Liver (tissue), 10 donors: Measurements from ENCODE around the gene TRMT2A. TPM values are rescaled to one million over a fixed set of nuclear protein-coding genes. Genes with fewer than 3 reads are reported as not detected.

ENCODE experiments used
- DNase-seq: peaks from one replicate; pipeline ENCODE4 v3.0.0-alpha.2; 2017; ENCODE audit warnings: low spot score
- H3K27ac ChIP-seq, 2 donors: one replicate each; pipeline ENCODE4 v1.7.0; 2013; ENCODE audit warnings: inconsistent platforms in 2 of 2, low read length in 2 of 2, control low read depth in 1 of 2, low read depth in 1 of 2, mild to moderate bottlenecking in 1 of 2
- H3K27me3 ChIP-seq, 4 donors: one replicate each; pipeline versions ENCODE4 v1.6.1 to v1.7.0; 2013; ENCODE audit warnings: low read length in 3 of 4, inconsistent platforms in 1 of 4, mild to moderate bottlenecking in 1 of 4, moderate library complexity in 1 of 4; ENCODE audit not compliant: control insufficient read depth in 4 of 4, insufficient read depth in 4 of 4
- H3K36me3 ChIP-seq, 4 donors: one replicate each; pipeline versions ENCODE4 v1.6.1 to v1.7.0; 2013; ENCODE audit warnings: low read length in 3 of 4, mild to moderate bottlenecking in 3 of 4, low read depth in 1 of 4, moderate library complexity in 1 of 4; ENCODE audit not compliant: control insufficient read depth in 4 of 4, insufficient read depth in 3 of 4
- H3K4me1 ChIP-seq, 4 donors: one replicate each; pipeline versions ENCODE4 v1.6.1 to v1.7.0; 2013; ENCODE audit warnings: low read length in 3 of 4, mild to moderate bottlenecking in 3 of 4, moderate library complexity in 1 of 4; ENCODE audit not compliant: control insufficient read depth in 4 of 4, insufficient read depth in 4 of 4
- H3K4me3 ChIP-seq, 3 donors: one replicate each; pipeline versions ENCODE4 v1.6.1 to v1.7.0; 2013; ENCODE audit warnings: low read length in 3 of 3, control low read depth in 1 of 3, low read depth in 1 of 3, mild to moderate bottlenecking in 1 of 3
- H3K9ac ChIP-seq, 2 donors: one replicate each; pipeline ENCODE4 v1.7.0; 2013; ENCODE audit warnings: low read length in 2 of 2, mild to moderate bottlenecking in 2 of 2, moderate library complexity in 2 of 2, control low read depth in 1 of 2, low read depth in 1 of 2
- H3K9me3 ChIP-seq, 4 donors: one replicate each; pipeline versions ENCODE4 v1.6.1 to v1.7.0; 2013; ENCODE audit warnings: low read length in 3 of 4; ENCODE audit not compliant: control insufficient read depth in 4 of 4
- ATF3 ChIP-seq: IDR thresholded peaks from 2 replicates; pipeline ENCODE4 v1.6.1; 2016; ENCODE audit warnings: antibody characterized with exemption
- EGR1 ChIP-seq, 2 donors: IDR thresholded peaks; 2 replicates each; pipeline ENCODE4 v1.6.1; 2016 to 2018; ENCODE audit warnings: antibody characterized with exemption in 2 of 2, low read depth in 2 of 2
- FOXA1 ChIP-seq: IDR thresholded peaks from 2 replicates; pipeline ENCODE4 v1.6.1; 2016; ENCODE audit warnings: antibody characterized with exemption
- FOXA2 ChIP-seq: IDR thresholded peaks from 2 replicates; pipeline ENCODE4 v1.6.1; 2016; ENCODE audit warnings: antibody characterized with exemption
- GABPA ChIP-seq, 2 donors: IDR thresholded peaks in 1 of 2; conservative IDR thresholded peaks in 1 of 2; 2 replicates each; pipeline ENCODE4 v1.6.1; 2016; ENCODE audit warnings: antibody characterized with exemption in 2 of 2, mild to moderate bottlenecking in 1 of 2, moderate library complexity in 1 of 2
- HNF4A ChIP-seq, 2 donors: conservative IDR thresholded peaks; 2 replicates each; pipeline ENCODE4 v1.6.1; 2016; ENCODE audit warnings: antibody characterized with exemption in 2 of 2, mild to moderate bottlenecking in 2 of 2
- HNF4G ChIP-seq: IDR thresholded peaks from 2 replicates; pipeline ENCODE4 v1.6.1; 2016; ENCODE audit warnings: antibody characterized with exemption
- JUND ChIP-seq, 2 donors: IDR thresholded peaks; 2 replicates each; pipeline ENCODE4 v1.6.1; 2016; ENCODE audit warnings: antibody characterized with exemption in 2 of 2
- MAX ChIP-seq: IDR thresholded peaks from 2 replicates; pipeline ENCODE4 v1.6.1; 2016; ENCODE audit warnings: antibody characterized with exemption
- NR2F2 ChIP-seq: IDR thresholded peaks from 2 replicates; pipeline ENCODE4 v1.6.1; 2016; ENCODE audit warnings: antibody characterized with exemption
- RAD21 ChIP-seq, 2 donors: IDR thresholded peaks; 2 replicates each; pipeline ENCODE4 v1.6.1; 2016; ENCODE audit warnings: antibody characterized with exemption in 2 of 2, mild to moderate bottlenecking in 2 of 2
- RXRA ChIP-seq, 2 donors: IDR thresholded peaks; 2 replicates each; pipeline ENCODE4 v1.6.1; 2017 to 2018; ENCODE audit warnings: antibody characterized with exemption in 2 of 2, mild to moderate bottlenecking in 1 of 2
- SP1 ChIP-seq: IDR thresholded peaks from 2 replicates; pipeline ENCODE4 v1.6.1; 2018; ENCODE audit warnings: antibody characterized with exemption, mild to moderate bottlenecking
- TAF1 ChIP-seq: conservative IDR thresholded peaks from 2 replicates; pipeline ENCODE4 v1.6.1; 2016; ENCODE audit warnings: antibody characterized with exemption, mild to moderate bottlenecking
- YY1 ChIP-seq: IDR thresholded peaks from 2 replicates; pipeline ENCODE4 v1.6.1; 2016; ENCODE audit warnings: antibody characterized with exemption, mild to moderate bottlenecking
- WGBS: extraction: QIAGEN DNeasy Blood & Tissue Kit; methylation state at CpG from one replicate; pipeline ENCODE4 v1.1.7; 2013; 5-methylcytosine and 5-hydroxymethylcytosine counted together
- polyA plus RNA-seq, 2 donors: library from polyadenylated mRNA; stranded (reverse) in 1 of 2; unstranded in 1 of 2; fragments of 200-250 nt in 1 of 2; fragments of >200 nt in 1 of 2; fragmentation: Nextera tagmentation in 1 of 2; extraction: Ambion mirVana in 1 of 2; gene quantifications; one replicate each; pipeline versions ENCODE4 v1.2.1 to v1.2.3, GENCODE V29; 2013 to 2015
- small RNA-seq: library from RNA; depleted of rRNA; stranded (forward); fragments of <200 nt; gene quantifications from one replicate; pipeline ENCODE3, GENCODE V24; 2014
- total RNA-seq, 2 donors: library from RNA; depleted of rRNA; stranded (reverse); fragments of >200 nt; gene quantifications; one replicate each; pipeline ENCODE4 v1.2.3, GENCODE V29; 2014
- TF ChIP-seq, protein P1 (sequence below): IDR thresholded peaks from 2 replicates; pipeline ENCODE4 v1.6.1; 2016; ENCODE audit warnings: antibody characterized with exemption
- TF ChIP-seq, protein P2 (sequence below): IDR thresholded peaks from 2 replicates; pipeline ENCODE4 v1.6.1; 2016; ENCODE audit warnings: antibody characterized with exemption, mild to moderate bottlenecking
- TF ChIP-seq, protein P3 (sequence below): fragments of 150-350 bp; IDR thresholded peaks from 2 replicates; pipeline ENCODE4 v1.5.1; 2017; ENCODE audit warnings: improper control_type of control experiment, low read depth, low read length; ENCODE audit not compliant: missing input control
- donor health status: healthy.
- donor health status: healthy.
- donor health status: healthy.
- donor health status: healthy.
- donor health status: healthy.

Gene TRMT2A
- total and polyA plus RNA-seq, 4 donors = 19.9 to 32.9 (median 25.2) TPM

DNA sequence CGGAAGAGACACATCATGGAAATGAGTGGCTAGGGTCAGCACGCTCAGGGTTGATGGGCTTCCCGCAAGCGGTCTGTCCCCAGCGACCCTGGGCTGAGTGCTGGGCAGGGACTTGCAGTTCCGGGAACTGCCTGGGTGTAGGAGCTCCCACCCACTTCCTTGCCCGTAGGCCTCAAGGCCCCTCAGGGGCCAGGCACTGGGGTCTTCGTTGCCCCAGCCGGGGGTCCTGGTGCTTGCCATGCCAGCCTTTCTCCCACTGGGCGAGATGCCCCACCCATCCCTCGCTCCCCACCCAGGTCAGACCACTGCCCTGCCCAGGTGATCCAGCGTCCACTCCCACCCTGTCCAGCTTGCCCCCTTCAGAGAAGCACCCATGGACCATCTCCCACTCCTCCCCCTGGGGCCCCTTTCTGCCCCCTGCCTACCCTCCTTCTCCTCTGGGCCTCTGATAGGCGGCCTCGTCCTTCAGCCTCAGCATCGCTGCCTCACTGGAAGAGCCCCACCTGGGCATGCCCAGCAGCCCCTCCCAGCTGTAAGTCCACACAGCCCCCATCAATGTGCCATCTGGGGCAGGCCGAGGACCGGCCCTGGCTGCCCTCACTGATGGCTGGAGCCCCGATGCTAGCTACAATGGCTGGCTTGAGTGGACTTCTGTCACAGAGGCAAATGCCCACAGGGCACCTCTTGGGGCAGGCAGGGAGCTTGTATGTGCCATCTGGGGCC lies 54.8 kb downstream of the TRMT2A start:
- 96% methylated on average over 18 of the region's 18 CpGs for WGBS

More for the DNA sequence above, 54.8 kb downstream of the TRMT2A start:
- no peak overlapping the region for H3K9ac ChIP-seq
- no peaks in the 10 kb centered on the region for H3K4me1 ChIP-seq
- H3K27ac ChIP-seq = no peak overlapping the region
- DNase-seq = no peak
- peaks cover 6 to 46% (median 16%) of the 10 kb centered on the region in 4 donors for H3K36me3 ChIP-seq
- no peak overlapping the region for H3K4me3 ChIP-seq
- TF ChIP-seq YY1 = no peak
- TF ChIP-seq FOXA2 = no peak
- TF ChIP-seq, protein P1, sequence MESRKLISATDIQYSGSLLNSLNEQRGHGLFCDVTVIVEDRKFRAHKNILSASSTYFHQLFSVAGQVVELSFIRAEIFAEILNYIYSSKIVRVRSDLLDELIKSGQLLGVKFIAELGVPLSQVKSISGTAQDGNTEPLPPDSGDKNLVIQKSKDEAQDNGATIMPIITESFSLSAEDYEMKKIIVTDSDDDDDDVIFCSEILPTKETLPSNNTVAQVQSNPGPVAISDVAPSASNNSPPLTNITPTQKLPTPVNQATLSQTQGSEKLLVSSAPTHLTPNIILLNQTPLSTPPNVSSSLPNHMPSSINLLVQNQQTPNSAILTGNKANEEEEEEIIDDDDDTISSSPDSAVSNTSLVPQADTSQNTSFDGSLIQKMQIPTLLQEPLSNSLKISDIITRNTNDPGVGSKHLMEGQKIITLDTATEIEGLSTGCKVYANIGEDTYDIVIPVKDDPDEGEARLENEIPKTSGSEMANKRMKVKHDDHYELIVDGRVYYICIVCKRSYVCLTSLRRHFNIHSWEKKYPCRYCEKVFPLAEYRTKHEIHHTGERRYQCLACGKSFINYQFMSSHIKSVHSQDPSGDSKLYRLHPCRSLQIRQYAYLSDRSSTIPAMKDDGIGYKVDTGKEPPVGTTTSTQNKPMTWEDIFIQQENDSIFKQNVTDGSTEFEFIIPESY = no peak
- TF ChIP-seq EGR1 (IDR thresholded peaks at IDR 0.05; ENCODE audit: low read depth in 2 of 2) = no peak
- TF ChIP-seq SP1 = no peak
- TF ChIP-seq, protein P2, sequence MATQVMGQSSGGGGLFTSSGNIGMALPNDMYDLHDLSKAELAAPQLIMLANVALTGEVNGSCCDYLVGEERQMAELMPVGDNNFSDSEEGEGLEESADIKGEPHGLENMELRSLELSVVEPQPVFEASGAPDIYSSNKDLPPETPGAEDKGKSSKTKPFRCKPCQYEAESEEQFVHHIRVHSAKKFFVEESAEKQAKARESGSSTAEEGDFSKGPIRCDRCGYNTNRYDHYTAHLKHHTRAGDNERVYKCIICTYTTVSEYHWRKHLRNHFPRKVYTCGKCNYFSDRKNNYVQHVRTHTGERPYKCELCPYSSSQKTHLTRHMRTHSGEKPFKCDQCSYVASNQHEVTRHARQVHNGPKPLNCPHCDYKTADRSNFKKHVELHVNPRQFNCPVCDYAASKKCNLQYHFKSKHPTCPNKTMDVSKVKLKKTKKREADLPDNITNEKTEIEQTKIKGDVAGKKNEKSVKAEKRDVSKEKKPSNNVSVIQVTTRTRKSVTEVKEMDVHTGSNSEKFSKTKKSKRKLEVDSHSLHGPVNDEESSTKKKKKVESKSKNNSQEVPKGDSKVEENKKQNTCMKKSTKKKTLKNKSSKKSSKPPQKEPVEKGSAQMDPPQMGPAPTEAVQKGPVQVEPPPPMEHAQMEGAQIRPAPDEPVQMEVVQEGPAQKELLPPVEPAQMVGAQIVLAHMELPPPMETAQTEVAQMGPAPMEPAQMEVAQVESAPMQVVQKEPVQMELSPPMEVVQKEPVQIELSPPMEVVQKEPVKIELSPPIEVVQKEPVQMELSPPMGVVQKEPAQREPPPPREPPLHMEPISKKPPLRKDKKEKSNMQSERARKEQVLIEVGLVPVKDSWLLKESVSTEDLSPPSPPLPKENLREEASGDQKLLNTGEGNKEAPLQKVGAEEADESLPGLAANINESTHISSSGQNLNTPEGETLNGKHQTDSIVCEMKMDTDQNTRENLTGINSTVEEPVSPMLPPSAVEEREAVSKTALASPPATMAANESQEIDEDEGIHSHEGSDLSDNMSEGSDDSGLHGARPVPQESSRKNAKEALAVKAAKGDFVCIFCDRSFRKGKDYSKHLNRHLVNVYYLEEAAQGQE = no peak
- no peak for TF ChIP-seq RXRA (IDR thresholded peaks at IDR 0.05)
- TF ChIP-seq, protein P3, sequence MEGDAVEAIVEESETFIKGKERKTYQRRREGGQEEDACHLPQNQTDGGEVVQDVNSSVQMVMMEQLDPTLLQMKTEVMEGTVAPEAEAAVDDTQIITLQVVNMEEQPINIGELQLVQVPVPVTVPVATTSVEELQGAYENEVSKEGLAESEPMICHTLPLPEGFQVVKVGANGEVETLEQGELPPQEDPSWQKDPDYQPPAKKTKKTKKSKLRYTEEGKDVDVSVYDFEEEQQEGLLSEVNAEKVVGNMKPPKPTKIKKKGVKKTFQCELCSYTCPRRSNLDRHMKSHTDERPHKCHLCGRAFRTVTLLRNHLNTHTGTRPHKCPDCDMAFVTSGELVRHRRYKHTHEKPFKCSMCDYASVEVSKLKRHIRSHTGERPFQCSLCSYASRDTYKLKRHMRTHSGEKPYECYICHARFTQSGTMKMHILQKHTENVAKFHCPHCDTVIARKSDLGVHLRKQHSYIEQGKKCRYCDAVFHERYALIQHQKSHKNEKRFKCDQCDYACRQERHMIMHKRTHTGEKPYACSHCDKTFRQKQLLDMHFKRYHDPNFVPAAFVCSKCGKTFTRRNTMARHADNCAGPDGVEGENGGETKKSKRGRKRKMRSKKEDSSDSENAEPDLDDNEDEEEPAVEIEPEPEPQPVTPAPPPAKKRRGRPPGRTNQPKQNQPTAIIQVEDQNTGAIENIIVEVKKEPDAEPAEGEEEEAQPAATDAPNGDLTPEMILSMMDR = no peak
- TF ChIP-seq JUND (IDR thresholded peaks at IDR 0.05) = no peak
- TF ChIP-seq FOXA1 = no peak
- no peak for TF ChIP-seq NR2F2
- no peak for TF ChIP-seq GABPA (IDR thresholded peaks at IDR 0.05 in 1 of 2, conservative IDR thresholded peaks at IDR 0.05 in 1 of 2)
- TF ChIP-seq MAX = no peak
- TF ChIP-seq HNF4A (conservative IDR thresholded peaks at IDR 0.05) = no peak
- TF ChIP-seq HNF4G = no peak
- no peak for TF ChIP-seq TAF1
- no peak for TF ChIP-seq ATF3
- no peak for TF ChIP-seq RAD21 (IDR thresholded peaks at IDR 0.05)
- H3K9me3 ChIP-seq = no peaks in the 10 kb centered on the region
- H3K27me3 ChIP-seq = no peaks in the 10 kb centered on the region

Small RNA genes within 50 kb of the gene (small RNA-seq; reads per million reads assigned to genes)
- 0.11 reads per million for gene MIR6816
- gene RF00017 = not detected
- gene RF00599 = not detected

Other genes with a start within 250 kb of the TRMT2A start
- gene COMT, start 175.5 kb downstream of the TRMT2A start, total RNA-seq = 100 to 1,000 TPM in 1 of 2 donors, 10 to 100 TPM in 1; 75.3 to 136 TPM
- 100 to 1,000 TPM; 156 to 430 TPM for gene COMT, start 175.5 kb downstream of the TRMT2A start, polyA plus RNA-seq
- 10 to 100 TPM; 22.2 to 30.2 TPM for gene TXNRD2, start 175.4 kb downstream of the TRMT2A start, total RNA-seq
- 10 to 100 TPM; 37.0 to 41.3 TPM for gene TXNRD2, start 175.4 kb downstream of the TRMT2A start, polyA plus RNA-seq
- gene ARVCF, start 100.4 kb downstream of the TRMT2A start, total RNA-seq = 10 to 100 TPM; 41.6 to 48.8 TPM
- 10 to 100 TPM in 1 of 2 donors, 1 to 10 TPM in 1; 3.8 to 10.6 TPM for gene ARVCF, start 100.4 kb downstream of the TRMT2A start, polyA plus RNA-seq
- 100 to 1,000 TPM in 1 of 2 donors, 10 to 100 TPM in 1; 20.5 to 153 TPM for gene TANGO2, start 96.1 kb downstream of the TRMT2A start, total RNA-seq
- gene TANGO2, start 96.1 kb downstream of the TRMT2A start, polyA plus RNA-seq = 10 to 100 TPM; 10.8 to 11.7 TPM
- gene DGCR8, start 37.0 kb downstream of the TRMT2A start, total RNA-seq = 10 to 100 TPM; 22.6 to 27.1 TPM
- 1 to 10 TPM; 7.9 to 9.0 TPM for gene DGCR8, start 37.0 kb downstream of the TRMT2A start, polyA plus RNA-seq
- gene RANBP1, start 1.1 kb downstream of the TRMT2A start, total RNA-seq = 100 to 1,000 TPM in 1 of 2 donors, 10 to 100 TPM in 1; 77.4 to 102 TPM
- 10 to 100 TPM; 62.3 to 98.1 TPM for gene RANBP1, start 1.1 kb downstream of the TRMT2A start, polyA plus RNA-seq
- 1 to 10 TPM; 2.9 to 7.7 TPM for gene ZDHHC8, start 14.6 kb upstream of the TRMT2A start, total RNA-seq
- gene ZDHHC8, start 14.6 kb upstream of the TRMT2A start, polyA plus RNA-seq = 10 to 100 TPM in 1 of 2 donors, 1 to 10 TPM in 1; 5.8 to 11.8 TPM
- not detected for gene CCDC188, start 33.8 kb upstream of the TRMT2A start, total RNA-seq
- gene CCDC188, start 33.8 kb upstream of the TRMT2A start, polyA plus RNA-seq = not detected
- gene RTN4R, start 151.1 kb upstream of the TRMT2A start, total RNA-seq = 1 to 10 TPM in 1 of 2 donors, under 1 TPM in 1; 0.33 to 1.1 TPM
- gene RTN4R, start 151.1 kb upstream of the TRMT2A start, polyA plus RNA-seq = 10 to 100 TPM in 1 of 2 donors, 1 to 10 TPM in 1; 1.2 to 10.4 TPM
- 10 to 100 TPM; 40.7 to 58.8 TPM for gene DGCR6L, start 202.8 kb upstream of the TRMT2A start, total RNA-seq
- 100 to 1,000 TPM in 1 of 2 donors, 10 to 100 TPM in 1; 88.2 to 105 TPM for gene DGCR6L, start 202.8 kb upstream of the TRMT2A start, polyA plus RNA-seq